ENCODE data around the gene BLVRB. TPM values are rescaled to one million over a fixed set of nuclear protein-coding genes. Genes with fewer than 3 reads are reported as not detected.

The BLVRB gene
- total and polyA plus RNA-seq, 2 experiments from 2014 or later = 43.7 to 53.7 TPM

DNA sequence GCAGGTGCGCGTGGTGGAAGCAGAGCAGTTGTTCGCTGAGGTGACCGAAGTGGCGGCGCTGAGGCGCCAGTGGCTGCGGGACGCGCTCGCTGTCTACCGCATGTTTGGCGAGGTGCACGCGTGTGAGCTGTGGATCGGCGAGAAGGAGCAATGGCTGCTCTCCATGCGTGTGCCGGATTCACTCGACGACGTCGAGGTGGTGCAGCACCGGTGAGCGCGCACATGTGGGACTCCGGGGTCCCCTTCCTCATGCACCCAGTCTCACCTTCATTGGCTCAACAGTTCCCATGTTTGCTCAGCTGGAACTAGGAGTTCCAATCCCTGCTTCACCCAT lies 47.8 kb upstream of the BLVRB start:
- no peak overlapping the region for H3K27ac Mint-ChIP-seq
- H3K27me3 Mint-ChIP-seq (ENCODE audit: insufficient read depth, low read depth, poor library complexity) = peaks cover 76% of the 10 kb centered on the region
- no peak overlapping the region for H3K27ac ChIP-seq (ENCODE audit: low read depth)
- no peaks in the 10 kb centered on the region for H4K20me1 ChIP-seq (replicated peaks; ENCODE audit: insufficient read depth)
- H3K9me2 ChIP-seq (ENCODE audit: insufficient read depth) = no peaks in the 10 kb centered on the region
- H3K4me3 ChIP-seq = peak overlapping the region; percentile 50
- no peaks in the 10 kb centered on the region for H3K4me1 ChIP-seq (ENCODE audit: insufficient read depth)
- ATAC-seq (no peak), DNase-seq (ENCODE audit: low spot score) (no peak)
- no peak overlapping the region for H3K4me3 Mint-ChIP-seq
- no peak for TF ChIP-seq STAT1 (IDR thresholded peaks at IDR 0.05; ENCODE audit: unreplicated experiment)
- no peak for TF ChIP-seq EZH2phosphoT487 (IDR thresholded peaks at IDR 0.05; ENCODE audit: unreplicated experiment)
- TF ChIP-seq, protein P1, sequence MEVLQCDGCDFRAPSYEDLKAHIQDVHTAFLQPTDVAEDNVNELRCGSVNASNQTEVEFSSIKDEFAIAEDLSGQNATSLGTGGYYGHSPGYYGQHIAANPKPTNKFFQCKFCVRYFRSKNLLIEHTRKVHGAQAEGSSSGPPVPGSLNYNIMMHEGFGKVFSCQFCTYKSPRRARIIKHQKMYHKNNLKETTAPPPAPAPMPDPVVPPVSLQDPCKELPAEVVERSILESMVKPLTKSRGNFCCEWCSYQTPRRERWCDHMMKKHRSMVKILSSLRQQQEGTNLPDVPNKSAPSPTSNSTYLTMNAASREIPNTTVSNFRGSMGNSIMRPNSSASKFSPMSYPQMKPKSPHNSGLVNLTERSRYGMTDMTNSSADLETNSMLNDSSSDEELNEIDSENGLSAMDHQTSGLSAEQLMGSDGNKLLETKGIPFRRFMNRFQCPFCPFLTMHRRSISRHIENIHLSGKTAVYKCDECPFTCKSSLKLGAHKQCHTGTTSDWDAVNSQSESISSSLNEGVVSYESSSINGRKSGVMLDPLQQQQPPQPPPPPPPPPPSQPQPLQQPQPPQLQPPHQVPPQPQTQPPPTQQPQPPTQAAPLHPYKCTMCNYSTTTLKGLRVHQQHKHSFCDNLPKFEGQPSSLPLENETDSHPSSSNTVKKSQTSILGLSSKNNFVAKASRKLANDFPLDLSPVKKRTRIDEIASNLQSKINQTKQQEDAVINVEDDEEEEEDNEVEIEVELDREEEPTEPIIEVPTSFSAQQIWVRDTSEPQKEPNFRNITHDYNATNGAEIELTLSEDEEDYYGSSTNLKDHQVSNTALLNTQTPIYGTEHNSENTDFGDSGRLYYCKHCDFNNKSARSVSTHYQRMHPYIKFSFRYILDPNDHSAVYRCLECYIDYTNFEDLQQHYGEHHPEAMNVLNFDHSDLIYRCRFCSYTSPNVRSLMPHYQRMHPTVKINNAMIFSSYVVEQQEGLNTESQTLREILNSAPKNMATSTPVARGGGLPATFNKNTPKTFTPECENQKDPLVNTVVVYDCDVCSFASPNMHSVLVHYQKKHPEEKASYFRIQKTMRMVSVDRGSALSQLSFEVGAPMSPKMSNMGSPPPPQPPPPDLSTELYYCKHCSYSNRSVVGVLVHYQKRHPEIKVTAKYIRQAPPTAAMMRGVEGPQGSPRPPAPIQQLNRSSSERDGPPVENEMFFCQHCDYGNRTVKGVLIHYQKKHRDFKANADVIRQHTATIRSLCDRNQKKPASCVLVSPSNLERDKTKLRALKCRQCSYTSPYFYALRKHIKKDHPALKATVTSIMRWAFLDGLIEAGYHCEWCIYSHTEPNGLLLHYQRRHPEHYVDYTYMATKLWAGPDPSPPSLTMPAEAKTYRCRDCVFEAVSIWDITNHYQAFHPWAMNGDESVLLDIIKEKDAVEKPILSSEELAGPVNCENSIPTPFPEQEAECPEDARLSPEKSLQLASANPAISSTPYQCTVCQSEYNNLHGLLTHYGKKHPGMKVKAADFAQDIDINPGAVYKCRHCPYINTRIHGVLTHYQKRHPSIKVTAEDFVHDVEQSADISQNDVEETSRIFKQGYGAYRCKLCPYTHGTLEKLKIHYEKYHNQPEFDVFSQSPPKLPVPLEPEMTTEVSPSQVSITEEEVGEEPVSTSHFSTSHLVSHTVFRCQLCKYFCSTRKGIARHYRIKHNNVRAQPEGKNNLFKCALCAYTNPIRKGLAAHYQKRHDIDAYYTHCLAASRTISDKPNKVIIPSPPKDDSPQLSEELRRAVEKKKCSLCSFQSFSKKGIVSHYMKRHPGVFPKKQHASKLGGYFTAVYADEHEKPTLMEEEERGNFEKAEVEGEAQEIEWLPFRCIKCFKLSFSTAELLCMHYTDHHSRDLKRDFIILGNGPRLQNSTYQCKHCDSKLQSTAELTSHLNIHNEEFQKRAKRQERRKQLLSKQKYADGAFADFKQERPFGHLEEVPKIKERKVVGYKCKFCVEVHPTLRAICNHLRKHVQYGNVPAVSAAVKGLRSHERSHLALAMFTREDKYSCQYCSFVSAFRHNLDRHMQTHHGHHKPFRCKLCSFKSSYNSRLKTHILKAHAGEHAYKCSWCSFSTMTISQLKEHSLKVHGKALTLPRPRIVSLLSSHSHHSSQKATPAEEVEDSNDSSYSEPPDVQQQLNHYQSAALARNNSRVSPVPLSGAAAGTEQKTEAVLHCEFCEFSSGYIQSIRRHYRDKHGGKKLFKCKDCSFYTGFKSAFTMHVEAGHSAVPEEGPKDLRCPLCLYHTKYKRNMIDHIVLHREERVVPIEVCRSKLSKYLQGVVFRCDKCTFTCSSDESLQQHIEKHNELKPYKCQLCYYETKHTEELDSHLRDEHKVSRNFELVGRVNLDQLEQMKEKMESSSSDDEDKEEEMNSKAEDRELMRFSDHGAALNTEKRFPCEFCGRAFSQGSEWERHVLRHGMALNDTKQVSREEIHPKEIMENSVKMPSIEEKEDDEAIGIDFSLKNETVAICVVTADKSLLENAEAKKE (CRISPR knock-in tag; IDR thresholded peaks at IDR 0.05) = no peak
- no peak for TF ChIP-seq CREB1 (CRISPR knock-in tag; IDR thresholded peaks at IDR 0.05; ENCODE audit: low read depth)
- TF ChIP-seq NANOG (IDR thresholded peaks at IDR 0.05; ENCODE audit: borderline replicate concordance) = no peak
- TF ChIP-seq, protein P2, sequence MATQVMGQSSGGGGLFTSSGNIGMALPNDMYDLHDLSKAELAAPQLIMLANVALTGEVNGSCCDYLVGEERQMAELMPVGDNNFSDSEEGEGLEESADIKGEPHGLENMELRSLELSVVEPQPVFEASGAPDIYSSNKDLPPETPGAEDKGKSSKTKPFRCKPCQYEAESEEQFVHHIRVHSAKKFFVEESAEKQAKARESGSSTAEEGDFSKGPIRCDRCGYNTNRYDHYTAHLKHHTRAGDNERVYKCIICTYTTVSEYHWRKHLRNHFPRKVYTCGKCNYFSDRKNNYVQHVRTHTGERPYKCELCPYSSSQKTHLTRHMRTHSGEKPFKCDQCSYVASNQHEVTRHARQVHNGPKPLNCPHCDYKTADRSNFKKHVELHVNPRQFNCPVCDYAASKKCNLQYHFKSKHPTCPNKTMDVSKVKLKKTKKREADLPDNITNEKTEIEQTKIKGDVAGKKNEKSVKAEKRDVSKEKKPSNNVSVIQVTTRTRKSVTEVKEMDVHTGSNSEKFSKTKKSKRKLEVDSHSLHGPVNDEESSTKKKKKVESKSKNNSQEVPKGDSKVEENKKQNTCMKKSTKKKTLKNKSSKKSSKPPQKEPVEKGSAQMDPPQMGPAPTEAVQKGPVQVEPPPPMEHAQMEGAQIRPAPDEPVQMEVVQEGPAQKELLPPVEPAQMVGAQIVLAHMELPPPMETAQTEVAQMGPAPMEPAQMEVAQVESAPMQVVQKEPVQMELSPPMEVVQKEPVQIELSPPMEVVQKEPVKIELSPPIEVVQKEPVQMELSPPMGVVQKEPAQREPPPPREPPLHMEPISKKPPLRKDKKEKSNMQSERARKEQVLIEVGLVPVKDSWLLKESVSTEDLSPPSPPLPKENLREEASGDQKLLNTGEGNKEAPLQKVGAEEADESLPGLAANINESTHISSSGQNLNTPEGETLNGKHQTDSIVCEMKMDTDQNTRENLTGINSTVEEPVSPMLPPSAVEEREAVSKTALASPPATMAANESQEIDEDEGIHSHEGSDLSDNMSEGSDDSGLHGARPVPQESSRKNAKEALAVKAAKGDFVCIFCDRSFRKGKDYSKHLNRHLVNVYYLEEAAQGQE (IDR thresholded peaks at IDR 0.05; ENCODE audit: unreplicated experiment) = no peak
- TF ChIP-seq, protein P3, sequence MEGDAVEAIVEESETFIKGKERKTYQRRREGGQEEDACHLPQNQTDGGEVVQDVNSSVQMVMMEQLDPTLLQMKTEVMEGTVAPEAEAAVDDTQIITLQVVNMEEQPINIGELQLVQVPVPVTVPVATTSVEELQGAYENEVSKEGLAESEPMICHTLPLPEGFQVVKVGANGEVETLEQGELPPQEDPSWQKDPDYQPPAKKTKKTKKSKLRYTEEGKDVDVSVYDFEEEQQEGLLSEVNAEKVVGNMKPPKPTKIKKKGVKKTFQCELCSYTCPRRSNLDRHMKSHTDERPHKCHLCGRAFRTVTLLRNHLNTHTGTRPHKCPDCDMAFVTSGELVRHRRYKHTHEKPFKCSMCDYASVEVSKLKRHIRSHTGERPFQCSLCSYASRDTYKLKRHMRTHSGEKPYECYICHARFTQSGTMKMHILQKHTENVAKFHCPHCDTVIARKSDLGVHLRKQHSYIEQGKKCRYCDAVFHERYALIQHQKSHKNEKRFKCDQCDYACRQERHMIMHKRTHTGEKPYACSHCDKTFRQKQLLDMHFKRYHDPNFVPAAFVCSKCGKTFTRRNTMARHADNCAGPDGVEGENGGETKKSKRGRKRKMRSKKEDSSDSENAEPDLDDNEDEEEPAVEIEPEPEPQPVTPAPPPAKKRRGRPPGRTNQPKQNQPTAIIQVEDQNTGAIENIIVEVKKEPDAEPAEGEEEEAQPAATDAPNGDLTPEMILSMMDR (conservative IDR thresholded peaks at IDR 0.05; ENCODE audit: low read depth in 2 of 2) = no peak
- no peak for TF ChIP-seq ZNF331 (CRISPR knock-in tag; IDR thresholded peaks at IDR 0.05; ENCODE audit: low read depth)
- TF ChIP-seq, protein P4, sequence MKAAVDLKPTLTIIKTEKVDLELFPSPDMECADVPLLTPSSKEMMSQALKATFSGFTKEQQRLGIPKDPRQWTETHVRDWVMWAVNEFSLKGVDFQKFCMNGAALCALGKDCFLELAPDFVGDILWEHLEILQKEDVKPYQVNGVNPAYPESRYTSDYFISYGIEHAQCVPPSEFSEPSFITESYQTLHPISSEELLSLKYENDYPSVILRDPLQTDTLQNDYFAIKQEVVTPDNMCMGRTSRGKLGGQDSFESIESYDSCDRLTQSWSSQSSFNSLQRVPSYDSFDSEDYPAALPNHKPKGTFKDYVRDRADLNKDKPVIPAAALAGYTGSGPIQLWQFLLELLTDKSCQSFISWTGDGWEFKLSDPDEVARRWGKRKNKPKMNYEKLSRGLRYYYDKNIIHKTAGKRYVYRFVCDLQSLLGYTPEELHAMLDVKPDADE (IDR thresholded peaks at IDR 0.05) = no peak
- no peak for TF ChIP-seq POLR2AphosphoS5 (IDR thresholded peaks at IDR 0.05; ENCODE audit: low read depth)
- H3K79me2 ChIP-seq (replicated peaks; ENCODE audit: insufficient read depth) = no peaks in the 10 kb centered on the region
- no peak overlapping the region for H2AFZ ChIP-seq
- peaks cover 12% of the 10 kb centered on the region; the same call in 1 of the 2 replicates for H3F3A ChIP-seq (replicated peaks; ENCODE audit: low read depth)
- peaks cover 16% of the 10 kb centered on the region for H3K9me3 Mint-ChIP-seq
- H3K36me3 Mint-ChIP-seq (ENCODE audit: low read depth) = no peaks in the 10 kb centered on the region; the same call in 2 of the 3 replicates
- peaks cover 89% of the 10 kb centered on the region for H3K27me3 ChIP-seq (ENCODE audit: insufficient read depth)
- H3K4me2 ChIP-seq = peak overlapping the region; percentile 73; the same call in 1 of the 2 replicates
- H3K4me1 Mint-ChIP-seq = no peaks in the 10 kb centered on the region; the same call in 2 of the 3 replicates
- no peaks in the 10 kb centered on the region; the same call in 1 of the 2 replicates for H3K36me3 ChIP-seq (ENCODE audit: insufficient read depth)
